DND-41 (cell line): ENCODE results near the gene FARP1.

Source experiments
- EZH2 ChIP-seq: IDR thresholded peaks from 3 replicates; pipeline ENCODE4 v1.6.1; 2012; ENCODE audit warnings: borderline replicate concordance, low read depth, mild to moderate bottlenecking, moderate library complexity, low read length, inconsistent platforms; ENCODE audit not compliant: severe bottlenecking
- TF ChIP-seq, protein P1 (sequence below): IDR thresholded peaks from 2 replicates; pipeline ENCODE4 v1.5.1; 2012; ENCODE audit warnings: borderline replicate concordance, low read length, moderate library complexity, mild to moderate bottlenecking; ENCODE audit not compliant: poor library complexity, severe bottlenecking; ENCODE audit errors: extremely low read depth

DNA sequence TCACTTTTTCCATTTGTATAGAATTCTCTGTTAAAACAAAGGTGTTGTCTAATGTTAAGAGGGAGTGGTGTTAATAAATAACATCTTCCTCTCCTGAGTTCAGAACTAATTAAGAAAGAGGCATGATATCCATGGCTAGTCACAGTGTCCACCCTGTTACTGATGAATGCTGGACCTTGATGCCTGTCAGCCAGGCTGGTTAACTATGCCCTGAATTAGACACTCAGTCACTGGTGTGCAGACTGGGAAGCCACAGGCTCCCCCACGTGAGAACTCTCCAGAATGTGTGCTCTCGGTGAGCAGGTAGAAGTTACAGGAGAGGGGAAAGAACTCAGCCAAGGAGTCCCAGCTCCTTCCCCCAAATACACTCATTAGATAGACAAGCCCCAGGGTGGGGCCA lies 90.2 kb downstream of the FARP1 start:
- TF ChIP-seq, protein P1, sequence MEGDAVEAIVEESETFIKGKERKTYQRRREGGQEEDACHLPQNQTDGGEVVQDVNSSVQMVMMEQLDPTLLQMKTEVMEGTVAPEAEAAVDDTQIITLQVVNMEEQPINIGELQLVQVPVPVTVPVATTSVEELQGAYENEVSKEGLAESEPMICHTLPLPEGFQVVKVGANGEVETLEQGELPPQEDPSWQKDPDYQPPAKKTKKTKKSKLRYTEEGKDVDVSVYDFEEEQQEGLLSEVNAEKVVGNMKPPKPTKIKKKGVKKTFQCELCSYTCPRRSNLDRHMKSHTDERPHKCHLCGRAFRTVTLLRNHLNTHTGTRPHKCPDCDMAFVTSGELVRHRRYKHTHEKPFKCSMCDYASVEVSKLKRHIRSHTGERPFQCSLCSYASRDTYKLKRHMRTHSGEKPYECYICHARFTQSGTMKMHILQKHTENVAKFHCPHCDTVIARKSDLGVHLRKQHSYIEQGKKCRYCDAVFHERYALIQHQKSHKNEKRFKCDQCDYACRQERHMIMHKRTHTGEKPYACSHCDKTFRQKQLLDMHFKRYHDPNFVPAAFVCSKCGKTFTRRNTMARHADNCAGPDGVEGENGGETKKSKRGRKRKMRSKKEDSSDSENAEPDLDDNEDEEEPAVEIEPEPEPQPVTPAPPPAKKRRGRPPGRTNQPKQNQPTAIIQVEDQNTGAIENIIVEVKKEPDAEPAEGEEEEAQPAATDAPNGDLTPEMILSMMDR = no peak
- no peak for TF ChIP-seq EZH2
